MCF 10A (cell line): ENCODE data around the gene CLCN6. TPM values are rescaled to one million over a fixed set of nuclear protein-coding genes. Genes with fewer than 3 reads are reported as not detected.

Experiments used
- BruUV-seq: library from RNA; stranded (reverse); fragments of 400-500 nt; replicated peaks from 2 replicates; lab custom pipeline; 2021; lab: Mats Ljungman, UMichigan
- CTCF ChIA-PET: fragments of 300-600 bp; sonication (Branson Sonifier 250); formaldehyde crosslinking; extraction: SDS; loops from one replicate; lab custom pipeline; 2021; ENCODE audit warnings: antibody characterized with exemption, inconsistent platforms; lab: Yijun Ruan, JAX
- POLR2A ChIA-PET: fragments of 300-600, 350-650 bp; sonication (Branson Sonifier 250); formaldehyde crosslinking; extraction: SDS; loops from one replicate; lab custom pipeline; 2020; ENCODE audit warnings: antibody characterized with exemption, inconsistent platforms; lab: Yijun Ruan, JAX
- DNase-seq: peaks from one replicate; pipeline ENCODE4 v3.0.0-alpha.2; 2018; ENCODE audit not compliant: unreplicated experiment
- H3K27ac Mint-ChIP-seq: one replicate; pipeline ENCODE4 v1.8.0; 2022; ENCODE audit warnings: mild to moderate bottlenecking, low read depth, mixed read lengths; ENCODE audit not compliant: unreplicated experiment
- H3K27me3 Mint-ChIP-seq: one replicate; pipeline ENCODE4 v1.8.0; 2022; ENCODE audit warnings: mixed read lengths; ENCODE audit not compliant: insufficient read depth, unreplicated experiment
- H3K36me3 Mint-ChIP-seq: one replicate; pipeline ENCODE4 v1.8.0; 2022; ENCODE audit warnings: mild to moderate bottlenecking, moderate library complexity, mixed read lengths; ENCODE audit not compliant: insufficient read depth, unreplicated experiment
- H3K4me1 Mint-ChIP-seq: one replicate; pipeline ENCODE4 v1.8.0; 2022; ENCODE audit warnings: mixed read lengths; ENCODE audit not compliant: insufficient read depth, unreplicated experiment
- H3K4me3 Mint-ChIP-seq: one replicate; pipeline ENCODE4 v1.8.0; 2022; ENCODE audit warnings: mild to moderate bottlenecking, moderate library complexity, mixed read lengths; ENCODE audit not compliant: unreplicated experiment
- H3K9me3 Mint-ChIP-seq: one replicate; pipeline ENCODE4 v1.8.0; 2022; ENCODE audit warnings: mixed read lengths; ENCODE audit not compliant: unreplicated experiment
- CTCF ChIP-seq: fragments of 200-600 bp; IDR thresholded peaks from one replicate; pipeline ENCODE4 v1.8.0; 2022; ENCODE audit warnings: antibody characterized with exemption, mild to moderate bottlenecking; ENCODE audit not compliant: unreplicated experiment
- intact Hi-C: fragments of 100-400 bp; cut with micrococcal nuclease; formaldehyde crosslinking; loops from 2 replicates; pipeline ENCODE4 v1.14.1; 2022
- total RNA-seq: library from RNA; stranded (reverse); gene quantifications from 2 replicates; pipeline ENCODE4 v1.2.3, GENCODE V29; 2022

CLCN6 gene
- total RNA-seq, 1 experiment from 2014 or later: 12.3 TPM

GRCh38 chr1:11828511-11828910 is 22.5 kb downstream of the CLCN6 start:
- Mint-ChIP-seq H3K27me3 (no peaks in the 10 kb centered on the region), H3K9me3 (no peaks in the 10 kb centered on the region), H3K27ac (no peak overlapping the region), H3K4me3 (no peak overlapping the region), H3K36me3 (peaks cover 60% of the 10 kb centered on the region), H3K4me1 (no peaks in the 10 kb centered on the region)
- ChIA-PET POLR2A (no interaction called here), CTCF (interaction anchor here (1.7 kb wide), 1 partner anchor 10 kb away, joined by 6 read pairs; no protein-coding TSS in a partner anchor)
- intact Hi-C loops: no loop called here
- DNase-seq: no peak
- no peak for TF ChIP-seq CTCF
- BruUV-seq: no TSS peak

- H3K27me3 Mint-ChIP-seq: no peaks in the 10 kb centered on the region
- H3K36me3 Mint-ChIP-seq: peaks cover 70% of the 10 kb centered on the region
- no peak overlapping the region for H3K27ac Mint-ChIP-seq
- TF ChIP-seq CTCF: no peak
- no peaks in the 10 kb centered on the region for H3K9me3 Mint-ChIP-seq
- no TSS peak for BruUV-seq
- H3K4me3 Mint-ChIP-seq: no peak overlapping the region
- DNase-seq: no peak
- CTCF ChIA-PET: interaction anchor here (0.5 to 0.9 kb wide), 3 partner anchors 61 to 173 kb away, joined by 3 read pairs; no protein-coding TSS in a partner anchor
- H3K4me1 Mint-ChIP-seq: no peaks in the 10 kb centered on the region
- intact Hi-C loops: no loop called here
- POLR2A ChIA-PET: interaction anchor here (0.5 to 1.8 kb wide), 4 partner anchors 25 to 247 kb away, joined by 3 to 5 read pairs (median 4); no protein-coding TSS in a partner anchor
Measured at GRCh38 chr1:11831945-11832725, 26.1 kb downstream of the CLCN6 start.

DNA sequence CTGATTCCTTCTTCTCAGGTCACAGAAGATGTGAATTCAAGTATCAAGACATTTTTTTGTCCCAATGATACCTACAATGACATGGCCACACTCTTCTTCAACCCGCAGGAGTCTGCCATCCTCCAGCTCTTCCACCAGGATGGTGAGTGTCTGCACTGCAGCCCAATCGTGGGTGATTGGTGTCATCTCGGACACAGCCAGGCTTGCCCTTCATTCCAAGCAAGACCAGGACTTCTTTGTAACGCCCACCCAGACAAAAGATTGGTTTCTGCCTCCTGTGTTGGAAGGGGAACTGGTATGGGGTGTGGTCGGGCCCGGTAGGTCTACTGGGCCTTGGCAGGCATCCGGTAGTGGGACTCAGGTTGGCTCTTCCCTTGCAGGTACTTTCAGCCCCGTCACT is 27.5 kb downstream of the CLCN6 start:
- Mint-ChIP-seq H3K4me3 (no peak overlapping the region), H3K36me3 (peaks cover 68% of the 10 kb centered on the region), H3K27me3 (no peaks in the 10 kb centered on the region), H3K9me3 (no peaks in the 10 kb centered on the region), H3K4me1 (no peaks in the 10 kb centered on the region), H3K27ac (no peak overlapping the region)
- ChIA-PET CTCF (no interaction called here), POLR2A (no interaction called here)
- intact Hi-C loops: no loop called here
- BruUV-seq: no TSS peak
- no peak for TF ChIP-seq CTCF
- DNase-seq: no peak

- intact Hi-C loops: no loop called here
- no peaks in the 10 kb centered on the region for H3K27me3 Mint-ChIP-seq
- ChIA-PET CTCF (no interaction called here), POLR2A (no interaction called here)
- peaks cover 68% of the 10 kb centered on the region for H3K36me3 Mint-ChIP-seq
- no peaks in the 10 kb centered on the region for H3K4me1 Mint-ChIP-seq
- no TSS peak for BruUV-seq
- no peak overlapping the region for H3K27ac Mint-ChIP-seq
- DNase-seq: no peak
- no peak for TF ChIP-seq CTCF
- H3K9me3 Mint-ChIP-seq: no peaks in the 10 kb centered on the region
- H3K4me3 Mint-ChIP-seq: no peak overlapping the region
Measured at GRCh38 chr1:11833900-11834299, 27.9 kb downstream of the CLCN6 start.
